ENCODE results near the gene EGFR. TPM values are rescaled to one million over a fixed set of nuclear protein-coding genes. Genes with fewer than 3 reads are reported as not detected.
A peak's percentile ranks its signal among the peaks of the same experiment; 100 is the strongest.

Gene EGFR
- total RNA-seq, 2 donors from 2014 or later, result 54.8 to 56.7 TPM

GRCh38 chr7:55108818-55109217 lies 90.0 kb downstream of the EGFR start:
- Histone ChIP-seq H3K36me3 (no peaks in the 10 kb centered on the region), H3K4me1 (ENCODE audit: control insufficient read depth in 1 of 2, low read depth in 2 of 2) (peaks cover 11 to 69% of the 10 kb centered on the region in 2 donors), H3K27ac (no peak overlapping the region), H3K4me3 (no peak overlapping the region), H3K9me3 (no peaks in the 10 kb centered on the region), H3K27me3 (replicated peaks; ENCODE audit: insufficient read depth) (no peaks in the 10 kb centered on the region)
- TF ChIP-seq, protein P1, sequence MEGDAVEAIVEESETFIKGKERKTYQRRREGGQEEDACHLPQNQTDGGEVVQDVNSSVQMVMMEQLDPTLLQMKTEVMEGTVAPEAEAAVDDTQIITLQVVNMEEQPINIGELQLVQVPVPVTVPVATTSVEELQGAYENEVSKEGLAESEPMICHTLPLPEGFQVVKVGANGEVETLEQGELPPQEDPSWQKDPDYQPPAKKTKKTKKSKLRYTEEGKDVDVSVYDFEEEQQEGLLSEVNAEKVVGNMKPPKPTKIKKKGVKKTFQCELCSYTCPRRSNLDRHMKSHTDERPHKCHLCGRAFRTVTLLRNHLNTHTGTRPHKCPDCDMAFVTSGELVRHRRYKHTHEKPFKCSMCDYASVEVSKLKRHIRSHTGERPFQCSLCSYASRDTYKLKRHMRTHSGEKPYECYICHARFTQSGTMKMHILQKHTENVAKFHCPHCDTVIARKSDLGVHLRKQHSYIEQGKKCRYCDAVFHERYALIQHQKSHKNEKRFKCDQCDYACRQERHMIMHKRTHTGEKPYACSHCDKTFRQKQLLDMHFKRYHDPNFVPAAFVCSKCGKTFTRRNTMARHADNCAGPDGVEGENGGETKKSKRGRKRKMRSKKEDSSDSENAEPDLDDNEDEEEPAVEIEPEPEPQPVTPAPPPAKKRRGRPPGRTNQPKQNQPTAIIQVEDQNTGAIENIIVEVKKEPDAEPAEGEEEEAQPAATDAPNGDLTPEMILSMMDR (IDR thresholded peaks at IDR 0.05), result no peak
- DNase-seq (ENCODE audit: low spot score) (no peak), ATAC-seq (ENCODE audit: insufficient number of reproducible peaks, low FRiP score, low read depth) (no peak)

DNA sequence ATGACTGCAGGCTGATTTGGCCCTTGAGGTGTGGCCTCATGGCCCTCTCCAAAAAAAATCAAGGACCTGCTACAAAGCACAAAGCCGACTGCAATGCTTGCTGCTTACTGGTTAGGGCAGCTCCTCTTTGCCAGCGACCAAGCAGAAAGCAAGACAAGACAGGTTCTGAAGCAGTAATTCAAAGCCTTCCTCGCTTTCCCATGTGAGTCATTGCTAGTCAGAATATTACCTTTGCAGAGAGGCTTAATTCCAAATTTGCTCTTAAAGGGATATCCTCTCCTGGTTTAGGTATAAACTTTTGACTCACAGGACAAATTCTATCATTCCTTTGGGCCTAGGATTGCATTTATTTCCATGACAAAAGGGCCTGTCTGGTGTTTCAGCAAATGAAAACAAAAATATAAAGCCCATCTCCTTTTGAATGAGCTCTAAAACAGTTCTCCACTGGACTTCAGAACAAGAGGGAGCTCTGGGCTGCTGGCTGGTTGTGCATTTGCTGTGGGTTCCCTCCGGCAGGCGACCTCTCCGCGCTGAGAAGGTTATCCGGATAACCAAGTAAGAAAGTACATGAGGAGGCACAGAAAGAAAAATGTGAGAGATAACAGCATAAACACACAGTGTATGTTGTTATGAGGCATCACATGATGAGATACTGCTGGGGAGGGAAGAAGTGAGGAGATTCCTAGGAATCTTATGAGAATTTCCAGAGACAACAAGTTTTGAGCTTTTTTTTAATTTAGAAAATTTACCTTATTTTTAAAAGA lies 90.8 kb downstream of the EGFR start:
- ATAC-seq (ENCODE audit: insufficient number of reproducible peaks, low FRiP score, low read depth) (no peak), DNase-seq (ENCODE audit: low spot score) (no peak)
- no peak overlapping the region for H3K27ac ChIP-seq
- H3K4me3 ChIP-seq, result no peak overlapping the region
- H3K27me3 ChIP-seq (replicated peaks; ENCODE audit: insufficient read depth), result no peaks in the 10 kb centered on the region
- TF ChIP-seq, protein P1 (IDR thresholded peaks at IDR 0.05), result no peak
- no peaks in the 10 kb centered on the region for H3K36me3 ChIP-seq
- no peaks in the 10 kb centered on the region for H3K9me3 ChIP-seq
- H3K4me1 ChIP-seq (ENCODE audit: control insufficient read depth in 1 of 2, low read depth in 2 of 2), result peaks cover 11 to 65% of the 10 kb centered on the region in 2 donors

GRCh38 chr7:55110282-55110992 lies 91.6 kb downstream of the EGFR start:
- Histone ChIP-seq H3K27me3 (replicated peaks; ENCODE audit: insufficient read depth) (no peaks in the 10 kb centered on the region), H3K9me3 (no peaks in the 10 kb centered on the region), H3K4me1 (ENCODE audit: control insufficient read depth in 1 of 2, low read depth in 2 of 2) (peaks cover 7 to 56% of the 10 kb centered on the region in 2 donors), H3K4me3 (peak overlapping the region; percentile 27), H3K36me3 (no peaks in the 10 kb centered on the region), H3K27ac (no peak overlapping the region)
- ATAC-seq (ENCODE audit: insufficient number of reproducible peaks, low FRiP score, low read depth) (no peak), DNase-seq (ENCODE audit: low spot score) (no peak)
- TF ChIP-seq, protein P1 (IDR thresholded peaks at IDR 0.05), result no peak

DNA sequence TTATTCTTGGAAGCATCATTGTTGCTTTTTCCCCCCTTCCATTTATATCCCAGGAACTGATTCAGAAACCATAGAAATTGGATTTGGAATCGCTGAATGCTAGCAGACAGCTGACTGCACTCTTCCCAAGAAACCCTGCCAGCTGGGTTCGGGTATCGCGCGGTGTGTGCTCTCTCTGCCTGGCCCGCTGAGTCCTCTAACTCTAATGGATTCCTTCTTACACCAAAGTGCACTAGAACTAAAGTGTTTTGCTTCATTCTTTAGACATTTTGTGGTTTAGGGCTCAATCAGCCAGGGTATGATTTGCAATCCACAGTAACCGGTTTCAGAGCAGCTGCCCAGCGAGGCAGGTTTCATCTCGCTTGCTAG lies 92.2 kb downstream of the EGFR start:
- Histone ChIP-seq H3K9me3 (no peaks in the 10 kb centered on the region), H3K27ac (no peak overlapping the region), H3K4me3 (peak overlapping the region; percentile 27), H3K27me3 (replicated peaks; ENCODE audit: insufficient read depth) (no peaks in the 10 kb centered on the region), H3K4me1 (ENCODE audit: control insufficient read depth in 1 of 2, low read depth in 2 of 2) (peaks cover 7 to 51% of the 10 kb centered on the region in 2 donors), H3K36me3 (no peaks in the 10 kb centered on the region)
- no peak for DNase-seq (ENCODE audit: low spot score)
- TF ChIP-seq, protein P1 (IDR thresholded peaks at IDR 0.05), result no peak
- ATAC-seq (ENCODE audit: insufficient number of reproducible peaks, low FRiP score, low read depth), result no peak

GRCh38 chr7:55112056-55112455 lies 93.2 kb downstream of the EGFR start:
- TF ChIP-seq, protein P1 (IDR thresholded peaks at IDR 0.05), result no peak
- Histone ChIP-seq H3K27ac (no peak overlapping the region), H3K4me3 (no peak overlapping the region), H3K27me3 (replicated peaks; ENCODE audit: insufficient read depth) (no peaks in the 10 kb centered on the region), H3K4me1 (ENCODE audit: control insufficient read depth in 1 of 2, low read depth in 2 of 2) (peaks cover 7 to 42% of the 10 kb centered on the region in 2 donors), H3K36me3 (no peaks in the 10 kb centered on the region), H3K9me3 (no peaks in the 10 kb centered on the region)
- ATAC-seq (ENCODE audit: insufficient number of reproducible peaks, low FRiP score, low read depth) (no peak), DNase-seq (ENCODE audit: low spot score) (no peak)

All from thoracic aorta (tissue), 2 donors.